AG04449 (cell line): ENCODE results near the gene ALS2CL.

Source experiments
- CTCF ChIA-PET: fragments of 350-600 bp; formaldehyde crosslinking; extraction: SDS; loops from one replicate; lab custom pipeline; 2021; ENCODE audit warnings: antibody characterized with exemption; lab: Yijun Ruan, JAX
- POLR2A ChIA-PET: fragments of 400-600, 350-600 bp; formaldehyde crosslinking; extraction: SDS; loops from one replicate; lab custom pipeline; 2020; ENCODE audit warnings: antibody characterized with exemption, inconsistent platforms; lab: Yijun Ruan, JAX
- DNase-seq: peaks from one replicate; pipeline ENCODE4 v3.0.0-alpha.2; 2010; ENCODE audit warnings: low read depth, low spot score
- H3K4me3 ChIP-seq: 2 replicates; pipeline ENCODE4 v1.5.1; 2011; ENCODE audit warnings: low read depth, mild to moderate bottlenecking, control low read depth, low read length
- TF ChIP-seq, protein P1 (sequence below): IDR thresholded peaks from one replicate; pipeline ENCODE4 v1.5.1; 2011; ENCODE audit warnings: mild to moderate bottlenecking, moderate library complexity, low read length, control low read depth, inconsistent platforms; ENCODE audit not compliant: insufficient read depth; ENCODE audit errors: missing control alignments

ALS2CL gene

DNA sequence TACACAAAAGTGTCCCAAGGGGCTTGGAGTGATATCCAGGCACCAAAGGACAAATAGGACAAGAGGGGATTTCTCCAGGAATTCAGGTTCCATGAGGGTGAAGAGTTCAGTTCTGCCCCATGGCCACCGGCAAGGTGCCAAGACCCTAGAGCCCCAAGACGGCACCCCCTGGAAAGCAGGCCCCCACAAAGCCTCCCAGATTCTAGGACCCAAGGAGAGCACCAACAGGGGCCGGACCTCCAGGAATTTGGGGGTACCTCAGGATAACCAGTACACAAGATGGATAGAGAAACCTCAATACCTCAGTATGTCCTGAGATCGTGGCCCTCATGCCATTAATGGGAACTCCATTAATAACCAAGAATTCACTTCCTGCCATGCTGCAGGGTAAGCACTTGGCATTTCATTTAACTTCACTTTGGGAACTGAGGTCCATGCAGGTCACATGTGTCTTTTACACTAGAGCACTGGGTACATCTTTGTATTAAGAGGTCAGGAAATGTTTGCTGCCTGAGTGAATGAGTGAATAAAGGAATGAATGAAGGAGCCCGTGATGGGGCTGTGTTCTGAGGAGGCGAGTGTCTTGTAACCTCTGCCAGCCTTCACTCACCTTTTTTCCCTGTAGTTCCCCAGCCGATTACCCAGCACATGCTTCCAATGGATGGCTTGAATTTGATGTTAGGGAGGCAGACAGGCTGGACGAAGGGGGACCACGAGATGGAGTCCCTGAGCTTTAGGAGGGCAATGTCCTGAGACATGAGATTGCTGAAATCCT, 39.7 kb upstream of the ALS2CL start:
- TF ChIP-seq, protein P1, sequence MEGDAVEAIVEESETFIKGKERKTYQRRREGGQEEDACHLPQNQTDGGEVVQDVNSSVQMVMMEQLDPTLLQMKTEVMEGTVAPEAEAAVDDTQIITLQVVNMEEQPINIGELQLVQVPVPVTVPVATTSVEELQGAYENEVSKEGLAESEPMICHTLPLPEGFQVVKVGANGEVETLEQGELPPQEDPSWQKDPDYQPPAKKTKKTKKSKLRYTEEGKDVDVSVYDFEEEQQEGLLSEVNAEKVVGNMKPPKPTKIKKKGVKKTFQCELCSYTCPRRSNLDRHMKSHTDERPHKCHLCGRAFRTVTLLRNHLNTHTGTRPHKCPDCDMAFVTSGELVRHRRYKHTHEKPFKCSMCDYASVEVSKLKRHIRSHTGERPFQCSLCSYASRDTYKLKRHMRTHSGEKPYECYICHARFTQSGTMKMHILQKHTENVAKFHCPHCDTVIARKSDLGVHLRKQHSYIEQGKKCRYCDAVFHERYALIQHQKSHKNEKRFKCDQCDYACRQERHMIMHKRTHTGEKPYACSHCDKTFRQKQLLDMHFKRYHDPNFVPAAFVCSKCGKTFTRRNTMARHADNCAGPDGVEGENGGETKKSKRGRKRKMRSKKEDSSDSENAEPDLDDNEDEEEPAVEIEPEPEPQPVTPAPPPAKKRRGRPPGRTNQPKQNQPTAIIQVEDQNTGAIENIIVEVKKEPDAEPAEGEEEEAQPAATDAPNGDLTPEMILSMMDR, result no peak
- CTCF ChIA-PET, result no interaction called here
- no peak for DNase-seq
- no peak overlapping the region for H3K4me3 ChIP-seq
- POLR2A ChIA-PET, result no interaction called here

DNA sequence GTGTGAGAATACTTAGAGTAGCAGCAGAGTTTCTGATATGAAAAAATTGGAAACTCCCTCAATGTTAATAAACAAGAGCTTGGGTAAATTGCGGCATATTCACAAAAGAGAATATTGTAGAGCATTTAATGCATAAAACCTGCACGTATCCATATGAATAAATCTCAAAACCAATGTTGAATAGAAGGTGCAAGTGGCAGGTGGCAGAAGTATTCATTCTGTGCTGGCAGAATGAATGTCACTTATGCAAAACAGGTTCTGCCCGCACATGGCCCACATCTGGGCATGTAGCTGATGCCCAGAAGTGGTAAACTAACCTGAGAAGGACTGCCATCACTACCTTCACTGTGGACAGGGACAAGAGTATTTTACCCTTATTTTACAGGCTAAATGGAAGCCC, 38.3 kb upstream of the ALS2CL start:
- CTCF ChIA-PET, result no interaction called here
- no peak for DNase-seq
- no peak overlapping the region for H3K4me3 ChIP-seq
- TF ChIP-seq, protein P1, result no peak
- POLR2A ChIA-PET, result no interaction called here

GRCh38 chr3:46730819-46731218, 37.3 kb upstream of the ALS2CL start:
- ChIA-PET POLR2A (no interaction called here), CTCF (no interaction called here)
- no peak for DNase-seq
- no peak overlapping the region for H3K4me3 ChIP-seq
- TF ChIP-seq, protein P1, result no peak

DNA sequence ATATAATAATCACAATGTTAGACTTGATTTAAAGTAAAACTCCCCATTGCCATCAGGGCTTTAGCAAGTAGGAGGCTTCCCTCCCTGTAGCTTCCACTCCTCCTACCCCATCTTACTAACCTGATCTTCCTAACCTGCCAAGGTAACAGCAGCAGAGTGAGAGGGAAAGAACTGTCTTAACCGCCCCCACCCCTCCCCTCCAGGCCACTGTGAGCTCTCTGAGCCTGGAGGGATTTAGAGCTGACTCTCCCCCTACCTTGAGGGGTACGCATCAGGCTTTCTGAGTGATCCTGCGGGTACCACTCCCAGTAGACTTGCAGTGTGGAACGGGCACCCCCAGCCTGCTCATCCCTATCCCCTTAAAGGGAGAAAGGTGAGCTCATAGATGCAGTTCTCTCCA, 35.6 kb upstream of the ALS2CL start:
- ChIA-PET POLR2A (no interaction called here), CTCF (interaction anchor here (0.5 to 1.0 kb wide), 5 partner anchors 24 to 359 kb away, joined by 3 to 4 read pairs (median 3); no protein-coding TSS in a partner anchor)

DNA sequence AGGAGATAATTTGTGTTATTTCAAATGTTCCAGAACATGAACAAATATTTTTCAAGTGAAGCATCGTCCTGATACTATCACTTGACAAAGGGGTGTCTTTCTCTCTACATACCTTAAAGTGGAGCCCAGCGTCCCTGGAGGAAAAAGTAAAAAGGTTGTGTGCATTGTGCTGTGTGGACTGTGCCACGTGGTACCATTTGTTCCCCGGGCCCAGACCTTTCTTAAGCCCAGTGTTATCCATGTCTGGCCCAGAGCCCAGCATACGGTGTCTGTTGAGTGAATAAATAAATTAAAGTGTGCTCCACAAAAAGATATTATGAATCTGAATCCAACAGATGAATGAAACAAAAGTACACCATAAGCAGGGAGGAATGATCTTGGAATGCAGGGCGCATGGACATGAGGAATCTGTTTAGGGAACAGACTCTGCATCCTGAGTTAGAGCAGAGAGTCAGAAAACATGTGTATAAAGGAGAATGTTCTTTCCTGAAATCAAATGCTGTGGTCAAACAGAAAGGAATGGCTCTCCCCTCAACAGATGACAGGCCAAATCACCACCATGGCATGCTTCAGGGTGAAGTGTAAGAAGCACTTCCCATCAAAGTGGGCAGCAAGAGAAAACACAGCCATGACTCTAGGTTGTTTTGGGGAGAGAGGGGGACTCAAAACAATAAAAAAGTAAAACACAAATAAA, 32.3 kb upstream of the ALS2CL start:
- H3K4me3 ChIP-seq, result no peak overlapping the region
- TF ChIP-seq, protein P1, result no peak
- ChIA-PET CTCF (interaction anchor here (1.3 kb wide), 1 partner anchor 184 kb away, joined by 7 read pairs; no protein-coding TSS in a partner anchor), POLR2A (no interaction called here)
- no peak for DNase-seq

More for the DNA sequence above, 35.6 kb upstream of the ALS2CL start:
- DNase-seq, result no peak
- TF ChIP-seq, protein P1, result no peak
- no peak overlapping the region for H3K4me3 ChIP-seq

GRCh38 chr3:46724424-46724823, 30.9 kb upstream of the ALS2CL start:
- TF ChIP-seq, protein P1, result no peak
- no peak for DNase-seq
- CTCF ChIA-PET, result no interaction called here
- POLR2A ChIA-PET, result no interaction called here
- no peak overlapping the region for H3K4me3 ChIP-seq
